PFSK-1 (cell line): ENCODE measurements around the gene MOB1A.

Experiments used
- REST ChIP-seq, 2 experiments: IDR thresholded peaks; 2 replicates each; pipeline versions ENCODE4 v1.6.1 to v1.8.0; 2011 to 2012; ENCODE audit warnings: low read depth in 2 of 2, low read length in 2 of 2, control low read depth in 1 of 2, inconsistent platforms in 1 of 2, mild to moderate bottlenecking in 1 of 2, moderate library complexity in 1 of 2; ENCODE audit not compliant: insufficient read depth in 1 of 2
- SIN3A ChIP-seq: IDR thresholded peaks from 2 replicates; pipeline ENCODE4 v1.6.1; 2012; ENCODE audit warnings: mild to moderate bottlenecking, low read length, moderate library complexity, borderline replicate concordance; ENCODE audit not compliant: insufficient read depth

GRCh38 chr2:74104839-74105238 is 73.8 kb downstream of the MOB1A start:
- no peak for TF ChIP-seq SIN3A
- no peak for TF ChIP-seq REST (IDR thresholded peaks at IDR 0.05; ENCODE audit: insufficient read depth in 1 of 2, low read depth in 2 of 2, low read length in 2 of 2)
